ENCODE data around the gene KCNJ11. TPM values are rescaled to one million over a fixed set of nuclear protein-coding genes. Genes with fewer than 3 reads are reported as not detected.

The KCNJ11 gene
- total RNA-seq, 1 donor from 2014 or later: not detected

- H3K9me3 ChIP-seq: no peaks in the 10 kb centered on the region
- intact Hi-C loops (cut with DNase I): no loop called here
- H3K27ac ChIP-seq: no peak overlapping the region
- no peak overlapping the region for H3K4me3 ChIP-seq
- no peaks in the 10 kb centered on the region for H3K27me3 ChIP-seq
- TF ChIP-seq CTCF (IDR thresholded peaks at IDR 0.05) (no peak), POLR2AphosphoS5 (IDR thresholded peaks at IDR 0.05; ENCODE audit: insufficient read depth in 1 of 2, low read depth in 1 of 2) (no peak), POLR2A (IDR thresholded peaks at IDR 0.05) (no peak)
- H3K36me3 ChIP-seq: no peaks in the 10 kb centered on the region
- no peak for DNase-seq (ENCODE audit: extremely low spot score in 2 of 2)
- peaks cover 19% of the 10 kb centered on the region for H3K4me1 ChIP-seq
These were observed 20.2 kb upstream of the KCNJ11 start for GRCh38 chr11:17408641-17409040.

GRCh38 chr11:17408026-17408425 lies 19.6 kb upstream of the KCNJ11 start:
- no peak for DNase-seq (ENCODE audit: extremely low spot score in 2 of 2)
- H3K9me3 ChIP-seq: no peaks in the 10 kb centered on the region
- no peaks in the 10 kb centered on the region for H3K36me3 ChIP-seq
- no peak for TF ChIP-seq CTCF (IDR thresholded peaks at IDR 0.05)
- no peak for TF ChIP-seq POLR2A (IDR thresholded peaks at IDR 0.05)
- TF ChIP-seq POLR2AphosphoS5 (IDR thresholded peaks at IDR 0.05; ENCODE audit: insufficient read depth in 1 of 2, low read depth in 1 of 2): no peak
- peaks cover 19% of the 10 kb centered on the region for H3K4me1 ChIP-seq
- intact Hi-C loops (cut with DNase I): no loop called here
- H3K27ac ChIP-seq: no peak overlapping the region
- no peaks in the 10 kb centered on the region for H3K27me3 ChIP-seq
- H3K4me3 ChIP-seq: no peak overlapping the region

GRCh38 chr11:17407575-17407974 lies 19.1 kb upstream of the KCNJ11 start:
- H3K36me3 ChIP-seq: no peaks in the 10 kb centered on the region
- peaks cover 19% of the 10 kb centered on the region for H3K4me1 ChIP-seq
- no peaks in the 10 kb centered on the region for H3K9me3 ChIP-seq
- no peak overlapping the region for H3K4me3 ChIP-seq
- H3K27me3 ChIP-seq: no peaks in the 10 kb centered on the region
- TF ChIP-seq POLR2AphosphoS5 (IDR thresholded peaks at IDR 0.05; ENCODE audit: insufficient read depth in 1 of 2, low read depth in 1 of 2): no peak
- no peak for TF ChIP-seq CTCF (IDR thresholded peaks at IDR 0.05)
- TF ChIP-seq POLR2A (IDR thresholded peaks at IDR 0.05): no peak
- no peak overlapping the region for H3K27ac ChIP-seq
- no peak for DNase-seq (ENCODE audit: extremely low spot score in 2 of 2)
- intact Hi-C loops (cut with DNase I): no loop called here

GRCh38 chr11:17406818-17407149 lies 18.3 kb upstream of the KCNJ11 start:
- TF ChIP-seq CTCF (IDR thresholded peaks at IDR 0.05) (no peak), POLR2AphosphoS5 (IDR thresholded peaks at IDR 0.05; ENCODE audit: insufficient read depth in 1 of 2, low read depth in 1 of 2) (no peak), POLR2A (IDR thresholded peaks at IDR 0.05) (no peak)
- Histone ChIP-seq H3K4me3 (no peak overlapping the region), H3K36me3 (no peaks in the 10 kb centered on the region), H3K4me1 (peaks cover 19% of the 10 kb centered on the region), H3K27me3 (no peaks in the 10 kb centered on the region), H3K9me3 (no peaks in the 10 kb centered on the region), H3K27ac (peak overlapping the region; percentile 61)
- intact Hi-C loops (cut with DNase I): no loop called here
- no peak for DNase-seq (ENCODE audit: extremely low spot score in 2 of 2)

- Histone ChIP-seq H3K9me3 (no peaks in the 10 kb centered on the region), H3K4me1 (peaks cover 19% of the 10 kb centered on the region), H3K36me3 (no peaks in the 10 kb centered on the region), H3K27me3 (no peaks in the 10 kb centered on the region), H3K27ac (peak overlapping the region; percentile 61), H3K4me3 (no peak overlapping the region)
- TF ChIP-seq POLR2A (IDR thresholded peaks at IDR 0.05): no peak
- TF ChIP-seq POLR2AphosphoS5 (IDR thresholded peaks at IDR 0.05; ENCODE audit: insufficient read depth in 1 of 2, low read depth in 1 of 2): no peak
- TF ChIP-seq CTCF (IDR thresholded peaks at IDR 0.05): no peak
- intact Hi-C loops (cut with DNase I): no loop called here
- no peak for DNase-seq (ENCODE audit: extremely low spot score in 2 of 2)
These were observed 17.8 kb upstream of the KCNJ11 start for GRCh38 chr11:17406082-17406817.

Measured in vagina (tissue), 2 donors.